HepG2 (cell line): ENCODE results near the gene ACAP3. TPM values are rescaled to one million over a fixed set of nuclear protein-coding genes. Genes with fewer than 3 reads are reported as not detected.

Experiments
- NAIF1 ChIP-seq: sonication (generic); formaldehyde crosslinking; IDR thresholded peaks from 2 replicates; pipeline ENCODE4 v1.5.0; 2020; ENCODE audit warnings: mild to moderate bottlenecking, missing genetic modification reagents, borderline replicate concordance
- PTBP1 ChIP-seq: fragments of 200-400 bp; formaldehyde crosslinking; IDR thresholded peaks from 2 replicates; pipeline ENCODE4 v1.6.1; 2018; ENCODE audit warnings: low read length, low read depth; ENCODE audit not compliant: poor library complexity, severe bottlenecking
- RARG ChIP-seq: sonication (generic); formaldehyde crosslinking; IDR thresholded peaks from 2 replicates; pipeline ENCODE4 v1.4.0; 2020; ENCODE audit warnings: low read depth, mild to moderate bottlenecking, missing genetic modification reagents
- SP4 ChIP-seq: sonication (generic); formaldehyde crosslinking; IDR thresholded peaks from 2 replicates; pipeline ENCODE4 v1.8.1; 2023; ENCODE audit warnings: mild to moderate bottlenecking, missing genetic modification reagents
- STAT5B ChIP-seq: sonication (generic); formaldehyde crosslinking; IDR thresholded peaks from 2 replicates; pipeline ENCODE4 v1.4.0; 2020; ENCODE audit warnings: missing genetic modification reagents
- TCF12 ChIP-seq, 2 experiments: fragments of 450-650 bp in 1 of 2; sonication (generic) in 1 of 2; formaldehyde crosslinking in 1 of 2; IDR thresholded peaks; 2 replicates each; pipeline versions ENCODE4 v1.6.1 to v1.8.0; 2017 to 2022; ENCODE audit warnings: antibody characterized with exemption in 1 of 2, mild to moderate bottlenecking in 1 of 2, missing genetic modification reagents in 1 of 2, moderate library complexity in 1 of 2
- TCF7L2 ChIP-seq: IDR thresholded peaks from 2 replicates; pipeline ENCODE4 v1.6.1; 2011; ENCODE audit warnings: mild to moderate bottlenecking, low read depth, low read length, moderate library complexity
- ZNF30 ChIP-seq: sonication (generic); formaldehyde crosslinking; IDR thresholded peaks from 2 replicates; pipeline ENCODE4 v1.5.0; 2020; ENCODE audit warnings: mild to moderate bottlenecking, missing genetic modification reagents
- ZNF543 ChIP-seq: sonication (generic); formaldehyde crosslinking; IDR thresholded peaks from 2 replicates; pipeline ENCODE4 v1.4.0; 2020; ENCODE audit warnings: mild to moderate bottlenecking, missing genetic modification reagents
- ZNF652 ChIP-seq: IDR thresholded peaks from 2 replicates; pipeline ENCODE4 v1.6.1; 2016; ENCODE audit warnings: low read depth, borderline replicate concordance
- ZNF691 ChIP-seq: sonication (generic); formaldehyde crosslinking; IDR thresholded peaks from 2 replicates; pipeline ENCODE4 v1.4.0; 2020; ENCODE audit warnings: missing genetic modification reagents, low read depth, mild to moderate bottlenecking, borderline replicate concordance
- ZSCAN20 ChIP-seq: sonication (generic); formaldehyde crosslinking; IDR thresholded peaks from 2 replicates; pipeline ENCODE4 v1.4.0; 2020; ENCODE audit warnings: missing genetic modification reagents, mild to moderate bottlenecking, borderline replicate concordance
- ZUFSP ChIP-seq: sonication (generic); formaldehyde crosslinking; IDR thresholded peaks from 2 replicates; pipeline ENCODE4 v1.9.0; 2021; ENCODE audit warnings: missing genetic modification reagents, mild to moderate bottlenecking, borderline replicate concordance
- ZZZ3 ChIP-seq: sonication (generic); formaldehyde crosslinking; IDR thresholded peaks from 2 replicates; pipeline ENCODE4 v1.4.0; 2020; ENCODE audit warnings: missing genetic modification reagents, mild to moderate bottlenecking, borderline replicate concordance
- polyA plus RNA-seq, 8 experiments: library from polyadenylated mRNA; depleted of rRNA in 3 of 8; stranded (reverse) in 7 of 8; unstranded in 1 of 8; fragments of >200 nt; fragmentation: Illumina TruSeq in 4 of 8; extraction: Trizol in 4 of 8; gene quantifications; 2 replicates each; pipeline versions ENCODE4 v1.2.1 to v1.2.3, GENCODE V29; 2011 to 2016; ENCODE audit warnings: low read depth in 4 of 8, missing spikeins in 1 of 8, mixed read lengths in 1 of 8; ENCODE audit not compliant: insufficient read depth in 1 of 8
- total RNA-seq, 5 experiments: library from RNA; depleted of rRNA; stranded (reverse); fragments of >200 nt; fragmentation: Illumina TruSeq; extraction: Trizol; gene quantifications; 2 replicates each; pipeline ENCODE4 v1.2.3, GENCODE V29; 2016; ENCODE audit warnings: low read depth in 1 of 5
- TF ChIP-seq, protein P1 (sequence below): sonication (generic); formaldehyde crosslinking; IDR thresholded peaks from 2 replicates; pipeline ENCODE4 v1.4.0; 2020; ENCODE audit warnings: mild to moderate bottlenecking, missing genetic modification reagents

ACAP3 gene
- total and polyA plus RNA-seq, 2 of the 13 experiments (the other 11 are each of a cell fraction or from before 2014, with no cell fraction given), result 29.4 to 50.8 TPM

- TF ChIP-seq, protein P1, sequence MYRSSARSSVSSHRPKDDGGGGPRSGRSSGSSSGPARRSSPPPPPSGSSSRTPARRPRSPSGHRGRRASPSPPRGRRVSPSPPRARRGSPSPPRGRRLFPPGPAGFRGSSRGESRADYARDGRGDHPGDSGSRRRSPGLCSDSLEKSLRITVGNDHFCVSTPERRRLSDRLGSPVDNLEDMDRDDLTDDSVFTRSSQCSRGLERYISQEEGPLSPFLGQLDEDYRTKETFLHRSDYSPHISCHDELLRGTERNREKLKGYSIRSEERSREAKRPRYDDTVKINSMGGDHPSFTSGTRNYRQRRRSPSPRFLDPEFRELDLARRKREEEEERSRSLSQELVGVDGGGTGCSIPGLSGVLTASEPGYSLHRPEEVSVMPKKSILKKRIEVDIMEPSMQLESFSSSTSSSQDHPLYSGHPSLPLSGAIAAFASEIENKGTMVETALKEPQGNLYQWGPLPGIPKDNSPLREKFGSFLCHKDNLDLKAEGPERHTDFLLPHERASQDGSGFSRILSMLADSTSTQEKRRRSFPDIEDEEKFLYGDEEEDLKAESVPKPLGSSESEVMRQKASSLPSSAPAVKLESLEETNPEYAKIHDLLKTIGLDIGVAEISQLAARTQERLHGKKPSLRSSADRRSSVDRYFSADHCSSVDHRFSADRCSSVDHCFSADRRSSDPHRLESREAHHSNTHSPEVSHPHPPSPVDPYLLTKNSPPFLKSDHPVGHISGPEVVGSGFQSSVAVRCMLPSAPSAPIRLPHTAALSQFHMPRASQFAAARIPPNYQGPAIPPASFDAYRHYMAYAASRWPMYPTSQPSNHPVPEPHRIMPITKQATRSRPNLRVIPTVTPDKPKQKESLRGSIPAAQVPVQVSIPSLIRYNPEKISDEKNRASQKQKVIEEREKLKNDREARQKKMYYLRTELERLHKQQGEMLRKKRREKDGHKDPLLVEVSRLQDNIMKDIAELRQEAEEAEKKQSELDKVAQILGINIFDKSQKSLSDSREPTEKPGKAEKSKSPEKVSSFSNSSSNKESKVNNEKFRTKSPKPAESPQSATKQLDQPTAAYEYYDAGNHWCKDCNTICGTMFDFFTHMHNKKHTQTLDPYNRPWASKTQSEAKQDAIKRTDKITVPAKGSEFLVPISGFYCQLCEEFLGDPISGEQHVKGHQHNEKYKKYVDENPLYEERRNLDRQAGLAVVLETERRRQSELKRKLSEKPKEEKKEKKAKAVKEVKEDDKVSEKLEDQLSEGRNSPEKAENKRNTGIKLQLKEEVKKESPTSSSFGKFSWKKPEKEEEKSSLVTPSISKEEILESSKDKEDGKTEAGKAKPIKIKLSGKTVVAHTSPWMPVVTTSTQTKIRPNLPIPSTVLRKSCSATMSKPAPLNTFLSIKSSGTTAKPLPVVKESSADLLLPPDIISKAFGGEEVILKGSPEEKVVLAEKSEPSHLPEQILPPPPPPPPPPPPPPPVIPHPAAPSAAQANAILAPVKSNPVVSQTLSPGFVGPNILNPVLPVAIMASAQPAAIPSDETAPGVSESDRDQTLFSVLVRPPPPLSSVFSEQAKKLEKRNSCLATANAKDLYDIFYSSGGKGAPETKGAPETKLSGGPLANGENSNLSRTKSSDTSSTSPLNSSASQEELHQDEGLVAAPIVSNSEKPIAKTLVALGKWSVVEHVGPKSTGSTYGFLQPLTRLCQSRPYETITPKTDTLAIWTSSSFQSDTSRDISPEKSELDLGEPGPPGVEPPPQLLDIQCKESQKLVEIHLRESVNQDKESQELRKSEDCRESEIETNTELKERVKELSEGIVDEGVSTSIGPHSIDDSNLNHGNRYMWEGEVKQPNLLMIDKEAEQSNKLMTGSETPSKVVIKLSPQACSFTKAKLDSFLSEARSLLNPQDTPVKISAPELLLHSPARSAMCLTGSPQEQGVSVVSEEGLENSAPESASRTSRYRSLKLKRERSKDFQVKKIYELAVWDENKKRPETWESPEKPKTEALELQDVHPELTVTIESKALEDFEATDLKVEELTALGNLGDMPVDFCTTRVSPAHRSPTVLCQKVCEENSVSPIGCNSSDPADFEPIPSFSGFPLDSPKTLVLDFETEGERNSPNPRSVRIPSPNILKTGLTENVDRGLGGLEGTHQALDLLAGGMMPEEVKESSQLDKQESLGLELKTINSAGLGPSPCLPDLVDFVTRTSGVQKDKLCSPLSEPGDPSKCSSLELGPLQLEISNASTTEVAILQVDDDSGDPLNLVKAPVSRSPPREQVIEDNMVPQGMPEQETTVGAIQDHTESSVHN (CRISPR knock-in tag), result no peak
- TF ChIP-seq STAT5B, result no peak
- no peak for TF ChIP-seq PTBP1
- TF ChIP-seq NAIF1, result no peak
- no peak for TF ChIP-seq ZZZ3
- TF ChIP-seq ZNF691 (CRISPR knock-in tag), result no peak
- TF ChIP-seq TCF12 (IDR thresholded peaks at IDR 0.05), result no peak
- TF ChIP-seq TCF12 (CRISPR knock-in tag; IDR thresholded peaks at IDR 0.05), result 0 out of 2 replicates have a peak, but pooled peaks have one; percentile 13
- no peak for TF ChIP-seq TCF7L2
- TF ChIP-seq ZUFSP (CRISPR knock-in tag), result no peak
- 0 out of 2 replicates have a peak, but pooled peaks have one; percentile 50 for TF ChIP-seq ZNF30 (CRISPR knock-in tag)
- TF ChIP-seq ZSCAN20 (CRISPR knock-in tag), result no peak
- no peak for TF ChIP-seq SP4 (CRISPR knock-in tag)
- no peak for TF ChIP-seq ZNF652
- TF ChIP-seq ZNF543, result no peak
- no peak for TF ChIP-seq RARG
Observed at GRCh38 chr1:1291548-1292441, 15.9 kb downstream of the ACAP3 start (continued).
